ENCODE measurements around the gene HCST. TPM values are rescaled to one million over a fixed set of nuclear protein-coding genes. Genes with fewer than 3 reads are reported as not detected.

The HCST gene
- total and polyA plus RNA-seq, 7 donors = 2.4 to 36.1 (median 4.8) TPM; not detected in 1

GRCh38 chr19:35936738-35937268 lies 34.5 kb downstream of the HCST start:
- no peaks in the 10 kb centered on the region for H3K9me3 ChIP-seq
- peaks cover 0 to 23% (median 9%) of the 10 kb centered on the region in 4 donors for H3K36me3 ChIP-seq
- H3K27me3 ChIP-seq = no peaks in the 10 kb centered on the region
- 17 to 30% methylated on average over 11 of the region's 11 CpGs for WGBS, 2 donors
- peaks cover 0 to 36% (median 29%) of the 10 kb centered on the region in 4 donors for H3K4me1 ChIP-seq
- intact Hi-C loops (cut with DNase I) = loop anchor here (2.0 kb wide), 1 partner anchor 118 kb away; the partner anchor contains the start of genes THAP8 and WDR62
- H3K4me3 ChIP-seq = peak overlapping the region; percentile 60 to 95 (median 82)
- DNase-seq = no peak
- no peak for TF ChIP-seq CTCF (IDR thresholded peaks at IDR 0.05)
- no peak for TF ChIP-seq POLR2AphosphoS5 (IDR thresholded peaks at IDR 0.05)
- no peak for TF ChIP-seq EP300 (IDR thresholded peaks at IDR 0.05)
- no peak for TF ChIP-seq POLR2A (IDR thresholded peaks at IDR 0.05)
- peak overlapping the region; percentile 83 to 95 (median 86) for H3K27ac ChIP-seq

GRCh38 chr19:35937345-35938281 lies 35.3 kb downstream of the HCST start:
- no peaks in the 10 kb centered on the region for H3K27me3 ChIP-seq
- peak overlapping the region; percentile 60 to 95 (median 82) for H3K4me3 ChIP-seq
- H3K36me3 ChIP-seq = peaks cover 0 to 31% (median 9%) of the 10 kb centered on the region in 4 donors
- 51 to 65% methylated on average over 14 of the region's 14 CpGs for WGBS, 2 donors
- H3K9me3 ChIP-seq = no peaks in the 10 kb centered on the region
- H3K27ac ChIP-seq = peak overlapping the region; percentile 83 to 95 (median 86)
- intact Hi-C loops (cut with DNase I) = loop anchor here (2.0 kb wide), 1 partner anchor 117 kb away; the partner anchor contains the start of genes THAP8 and WDR62
- TF ChIP-seq EP300 (IDR thresholded peaks at IDR 0.05) (no peak), POLR2A (IDR thresholded peaks at IDR 0.05) (no peak), POLR2AphosphoS5 (IDR thresholded peaks at IDR 0.05) (no peak), CTCF (IDR thresholded peaks at IDR 0.05) (no peak)
- DNase-seq = no peak
- H3K4me1 ChIP-seq = peaks cover 0 to 34% (median 26%) of the 10 kb centered on the region in 4 donors

- no peaks in the 10 kb centered on the region for H3K9me3 ChIP-seq
- H3K27me3 ChIP-seq = no peaks in the 10 kb centered on the region
- TF ChIP-seq EP300 (IDR thresholded peaks at IDR 0.05) = no peak
- TF ChIP-seq POLR2AphosphoS5 (IDR thresholded peaks at IDR 0.05) = no peak
- no peak for TF ChIP-seq CTCF (IDR thresholded peaks at IDR 0.05)
- TF ChIP-seq POLR2A (IDR thresholded peaks at IDR 0.05) = no peak
- H3K36me3 ChIP-seq = peaks cover 0 to 34% (median 9%) of the 10 kb centered on the region in 4 donors
- H3K4me1 ChIP-seq = peaks cover 0 to 34% (median 26%) of the 10 kb centered on the region in 4 donors
- 88% methylated on average over 13 of the region's 13 CpGs for WGBS, 2 donors
- peak overlapping the region in 1 of 4 donors; percentile 95 for H3K4me3 ChIP-seq
- H3K27ac ChIP-seq = peak overlapping the region in 1 of 4 donors; percentile 83
- DNase-seq = no peak
- intact Hi-C loops (cut with DNase I) = no loop called here
Measured at GRCh38 chr19:35938282-35939224, 36.2 kb downstream of the HCST start.

GRCh38 chr19:35939307-35940077 lies 37.2 kb downstream of the HCST start:
- no peaks in the 10 kb centered on the region for H3K27me3 ChIP-seq
- peaks cover 2 to 36% (median 10%) of the 10 kb centered on the region in 4 donors for H3K36me3 ChIP-seq
- no peak for TF ChIP-seq EP300 (IDR thresholded peaks at IDR 0.05)
- TF ChIP-seq CTCF (IDR thresholded peaks at IDR 0.05) = no peak
- no peak for TF ChIP-seq POLR2AphosphoS5 (IDR thresholded peaks at IDR 0.05)
- TF ChIP-seq POLR2A (IDR thresholded peaks at IDR 0.05) = no peak
- 94% methylated on average over 55 of the region's 55 CpGs for WGBS, 2 donors
- no peak for DNase-seq
- no peak overlapping the region for H3K27ac ChIP-seq
- H3K4me1 ChIP-seq = peaks cover 0 to 34% (median 26%) of the 10 kb centered on the region in 4 donors
- intact Hi-C loops (cut with DNase I) = no loop called here
- no peak overlapping the region for H3K4me3 ChIP-seq
- no peaks in the 10 kb centered on the region for H3K9me3 ChIP-seq

Data from sigmoid colon (tissue), 7 donors.